Prostate gland (tissue), 2 donors: ENCODE measurements around the gene DRICH1. TPM values are rescaled to one million over a fixed set of nuclear protein-coding genes. Genes with fewer than 3 reads are reported as not detected.

ENCODE experiments used
- DNase-seq: peaks from one replicate; pipeline ENCODE4 v3.0.0-alpha.2; 2019; ENCODE audit warnings: low spot score
- H3K27ac ChIP-seq, 2 donors: fragments of 200-600 bp; sonication (generic); 2 replicates each; pipeline ENCODE4 v1.5.1; 2017 to 2019
- H3K27me3 ChIP-seq: fragments of 200-600 bp; sonication (generic); replicated peaks from 2 replicates; pipeline ENCODE4 v1.5.1; 2019; ENCODE audit not compliant: insufficient read depth
- H3K36me3 ChIP-seq, 2 donors: fragments of 200-600 bp; sonication (generic); 1 replicate in 1 of 2; 2 replicates in 1 of 2; pipeline versions ENCODE4 v1.5.1 to v1.8.1; 2017 to 2019
- H3K4me1 ChIP-seq: fragments of 200-600 bp; sonication (generic); replicated peaks from 2 replicates; pipeline ENCODE4 v1.5.1; 2019
- H3K4me3 ChIP-seq, 2 donors: fragments of 200-600 bp; sonication (generic); 2 replicates each; pipeline ENCODE4 v1.5.1; 2017 to 2019
- H3K9me3 ChIP-seq: fragments of 200-600 bp; sonication (generic); 2 replicates; pipeline ENCODE4 v1.5.1; 2017
- CTCF ChIP-seq, 4 experiments: fragments of 200-600 bp in 2 of 4; fragments of 450-650 bp in 2 of 4; sonication (generic) in 2 of 4; IDR thresholded peaks; 1 replicate in 3 of 4; 2 replicates in 1 of 4; pipeline ENCODE4 v1.5.1; 2016 to 2019; ENCODE audit warnings: antibody characterized with exemption in 4 of 4, mild to moderate bottlenecking in 2 of 4, moderate library complexity in 2 of 4
- POLR2A ChIP-seq: fragments of 450-650 bp; IDR thresholded peaks from one replicate; pipeline ENCODE4 v1.6.1; 2016; ENCODE audit warnings: antibody characterized with exemption, mild to moderate bottlenecking
- POLR2AphosphoS5 ChIP-seq: sonication (generic); formaldehyde crosslinking; IDR thresholded peaks from one replicate; pipeline ENCODE4 v1.6.1; 2017; ENCODE audit warnings: antibody characterized with exemption
- WGBS: methylation state at CpG from one replicate; pipeline ENCODE4 v1.1.5; 2018; 5-methylcytosine and 5-hydroxymethylcytosine counted together
- intact Hi-C: fragments of 100-400 bp; cut with DNase I; formaldehyde crosslinking; loops from one replicate; pipeline ENCODE4 v1.14.2; 2022
- total RNA-seq, 2 donors: library from RNA; depleted of rRNA; stranded (reverse); fragments of >200 nt; gene quantifications; one replicate each; pipeline ENCODE4 v1.1.0, GENCODE V29; 2016

The DRICH1 gene
- total RNA-seq, 2 donors from 2014 or later, result 2.8 TPM; not detected in 1

- WGBS, result 85% methylated on average over 9 of the region's 9 CpGs
- H3K27me3 ChIP-seq, result no peaks in the 10 kb centered on the region
- H3K4me1 ChIP-seq, result no peaks in the 10 kb centered on the region
- no peak for DNase-seq
- H3K9me3 ChIP-seq, result no peaks in the 10 kb centered on the region
- intact Hi-C loops, result no loop called here
- no peak overlapping the region for H3K4me3 ChIP-seq
- no peak overlapping the region for H3K27ac ChIP-seq
- TF ChIP-seq CTCF (IDR thresholded peaks at IDR 0.05) (no peak), POLR2A (no peak), POLR2AphosphoS5 (no peak)
- H3K36me3 ChIP-seq, result no peaks in the 10 kb centered on the region
Measured at GRCh38 chr22:23621082-23621780, 10.9 kb downstream of the DRICH1 start.

- H3K36me3 ChIP-seq, result no peaks in the 10 kb centered on the region
- intact Hi-C loops, result no loop called here
- no peaks in the 10 kb centered on the region for H3K4me1 ChIP-seq
- no peaks in the 10 kb centered on the region for H3K9me3 ChIP-seq
- WGBS, result 82% methylated on average over 7 of the region's 7 CpGs
- H3K4me3 ChIP-seq, result no peak overlapping the region
- H3K27ac ChIP-seq, result no peak overlapping the region
- DNase-seq, result no peak
- no peak for TF ChIP-seq POLR2AphosphoS5
- TF ChIP-seq POLR2A, result no peak
- TF ChIP-seq CTCF (IDR thresholded peaks at IDR 0.05), result no peak
- no peaks in the 10 kb centered on the region for H3K27me3 ChIP-seq
Measured at GRCh38 chr22:23613193-23613972, 18.7 kb downstream of the DRICH1 start.

GRCh38 chr22:23609983-23610781, 21.9 kb downstream of the DRICH1 start:
- TF ChIP-seq CTCF (IDR thresholded peaks at IDR 0.05) (no peak), POLR2AphosphoS5 (no peak), POLR2A (no peak)
- intact Hi-C loops, result no loop called here
- no peaks in the 10 kb centered on the region for H3K4me1 ChIP-seq
- no peak overlapping the region for H3K4me3 ChIP-seq
- no peaks in the 10 kb centered on the region for H3K27me3 ChIP-seq
- no peak overlapping the region for H3K27ac ChIP-seq
- no peaks in the 10 kb centered on the region for H3K9me3 ChIP-seq
- WGBS, result 82% methylated on average over 12 of the region's 12 CpGs
- no peak for DNase-seq
- no peaks in the 10 kb centered on the region for H3K36me3 ChIP-seq

- Histone ChIP-seq H3K9me3 (no peaks in the 10 kb centered on the region), H3K36me3 (no peaks in the 10 kb centered on the region), H3K4me3 (no peak overlapping the region), H3K4me1 (no peaks in the 10 kb centered on the region), H3K27ac (no peak overlapping the region), H3K27me3 (no peaks in the 10 kb centered on the region)
- intact Hi-C loops, result no loop called here
- TF ChIP-seq POLR2AphosphoS5 (no peak), POLR2A (no peak), CTCF (IDR thresholded peaks at IDR 0.05) (no peak)
- 62% methylated on average over 6 of the region's 6 CpGs for WGBS
- no peak for DNase-seq
Measured at GRCh38 chr22:23608583-23608982, 23.5 kb downstream of the DRICH1 start.
